ENCODE measurements around the gene MTMR11.
"Not testable (repeated sequence)": the region's sequence is repeated elsewhere in the genome, so short reads cannot be mapped to it uniquely, and the experiment has no call there.

The MTMR11 gene, protein sequence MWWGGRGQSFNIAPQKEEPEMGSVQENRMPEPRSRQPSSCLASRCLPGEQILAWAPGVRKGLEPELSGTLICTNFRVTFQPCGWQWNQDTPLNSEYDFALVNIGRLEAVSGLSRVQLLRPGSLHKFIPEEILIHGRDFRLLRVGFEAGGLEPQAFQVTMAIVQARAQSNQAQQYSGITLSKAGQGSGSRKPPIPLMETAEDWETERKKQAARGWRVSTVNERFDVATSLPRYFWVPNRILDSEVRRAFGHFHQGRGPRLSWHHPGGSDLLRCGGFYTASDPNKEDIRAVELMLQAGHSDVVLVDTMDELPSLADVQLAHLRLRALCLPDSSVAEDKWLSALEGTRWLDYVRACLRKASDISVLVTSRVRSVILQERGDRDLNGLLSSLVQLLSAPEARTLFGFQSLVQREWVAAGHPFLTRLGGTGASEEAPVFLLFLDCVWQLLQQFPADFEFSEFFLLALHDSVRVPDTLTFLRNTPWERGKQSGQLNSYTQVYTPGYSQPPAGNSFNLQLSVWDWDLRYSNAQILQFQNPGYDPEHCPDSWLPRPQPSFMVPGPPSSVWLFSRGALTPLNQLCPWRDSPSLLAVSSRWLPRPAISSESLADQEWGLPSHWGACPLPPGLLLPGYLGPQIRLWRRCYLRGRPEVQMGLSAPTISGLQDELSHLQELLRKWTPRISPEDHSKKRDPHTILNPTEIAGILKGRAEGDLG

DNA sequence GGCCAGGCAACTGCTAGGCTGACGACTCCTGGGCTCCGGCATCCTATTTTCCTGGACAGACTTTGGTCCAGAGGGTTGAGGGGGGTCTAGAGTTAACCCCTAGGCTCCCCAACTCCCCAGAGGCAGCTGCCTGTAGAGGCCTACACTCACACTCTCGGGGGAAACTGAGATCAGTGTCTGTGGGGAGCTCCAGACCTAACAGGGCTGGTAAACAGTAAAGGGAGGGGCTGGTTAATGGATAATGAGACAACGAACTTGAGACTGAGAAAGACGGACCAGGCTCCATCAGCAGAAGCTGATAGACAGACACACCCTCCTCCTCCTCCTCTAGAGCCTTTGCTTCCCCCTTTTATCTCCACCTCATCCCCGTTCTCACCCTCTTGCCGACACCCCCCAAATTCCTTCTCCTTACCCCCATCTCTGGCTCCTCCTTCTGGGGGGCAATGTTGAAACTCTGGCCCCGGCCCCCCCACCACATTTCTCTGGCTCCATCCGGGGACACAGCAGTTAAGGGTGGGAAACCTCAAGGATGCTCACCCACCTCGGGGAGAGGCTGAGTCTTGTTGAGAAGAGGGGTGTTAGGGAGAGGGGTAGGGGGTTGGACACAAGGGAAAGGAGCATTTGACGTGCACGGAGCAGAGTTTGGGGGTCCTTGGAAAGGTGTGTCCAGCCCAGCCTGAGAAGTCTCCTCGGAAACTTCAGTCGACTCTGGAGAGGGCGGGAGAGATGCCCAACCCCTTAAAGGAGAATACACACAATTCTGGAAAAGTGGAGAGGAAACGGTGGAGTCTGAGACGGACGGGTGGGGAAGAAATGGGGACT, at the start of gene MTMR11:
MTMR11 (minus strand) TSS at position 710 of the 822 bp plus-strand sequence; CDS start at position 478, 232 bp downstream.
- in situ Hi-C loops (cut with MboI; ENCODE audit: low sequenced_read_pairs): no loop called here

DNA sequence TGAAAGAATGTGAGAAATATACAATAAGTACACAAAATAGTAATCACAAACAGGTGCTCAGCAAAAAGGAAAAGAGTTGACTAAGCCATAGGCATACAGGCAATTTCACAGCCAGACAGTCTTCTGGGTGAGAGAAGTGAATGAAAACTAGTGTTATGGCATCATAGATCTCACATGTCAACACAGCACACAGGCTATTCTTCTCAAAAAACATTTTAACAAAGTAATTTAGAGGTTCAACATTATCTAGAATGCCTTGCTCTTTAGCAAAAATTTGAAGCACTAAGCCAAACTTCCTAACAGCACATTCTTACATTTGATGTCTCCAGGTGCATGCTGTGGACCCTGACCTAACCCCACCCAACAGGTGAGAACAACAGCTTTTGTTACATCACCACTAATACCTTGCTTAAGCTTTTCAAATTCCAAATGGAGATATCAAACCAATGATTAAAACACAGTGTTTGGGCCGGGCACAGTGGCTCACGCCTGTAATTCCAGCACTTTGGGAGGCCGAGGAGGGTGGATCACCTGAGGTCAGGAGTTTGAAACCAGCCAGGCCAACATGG, 43.4 kb upstream of the MTMR11 start:
- in situ Hi-C loops (cut with MboI; ENCODE audit: low sequenced_read_pairs): no loop called here

DNA sequence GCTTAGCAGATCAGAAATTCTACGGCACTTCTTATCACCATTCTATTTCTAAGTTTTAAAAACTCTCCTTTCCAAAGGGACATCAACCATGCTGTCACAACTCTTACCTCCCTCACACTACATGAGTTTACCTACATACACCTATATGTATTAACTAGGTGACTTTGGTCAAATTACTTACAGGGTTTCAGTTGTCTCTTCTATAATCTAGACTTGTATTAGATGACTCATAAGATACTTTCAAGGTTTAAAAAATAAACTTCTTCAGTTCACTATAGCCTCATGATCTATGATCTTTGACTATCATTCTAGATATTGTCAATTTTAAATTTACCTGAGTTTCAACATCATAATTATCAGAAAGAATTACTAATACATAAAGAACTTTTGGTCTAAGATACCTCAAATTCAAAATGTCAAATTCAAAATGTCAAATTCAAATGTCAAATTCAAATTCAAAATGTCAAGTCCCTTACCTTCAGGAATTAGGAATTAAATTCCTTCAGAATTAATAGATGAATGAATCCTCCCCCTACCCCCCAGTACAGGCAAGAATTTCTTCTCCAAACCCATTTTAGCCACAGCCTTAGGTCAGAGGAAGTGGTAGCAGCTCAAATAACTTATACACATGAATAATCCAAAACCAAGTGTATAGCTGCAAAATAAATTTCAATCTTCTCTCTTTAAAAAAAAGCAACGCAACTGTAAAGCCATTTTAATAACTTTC, 42.7 kb upstream of the MTMR11 start:
- in situ Hi-C loops (cut with MboI; ENCODE audit: low sequenced_read_pairs): no loop called here

DNA sequence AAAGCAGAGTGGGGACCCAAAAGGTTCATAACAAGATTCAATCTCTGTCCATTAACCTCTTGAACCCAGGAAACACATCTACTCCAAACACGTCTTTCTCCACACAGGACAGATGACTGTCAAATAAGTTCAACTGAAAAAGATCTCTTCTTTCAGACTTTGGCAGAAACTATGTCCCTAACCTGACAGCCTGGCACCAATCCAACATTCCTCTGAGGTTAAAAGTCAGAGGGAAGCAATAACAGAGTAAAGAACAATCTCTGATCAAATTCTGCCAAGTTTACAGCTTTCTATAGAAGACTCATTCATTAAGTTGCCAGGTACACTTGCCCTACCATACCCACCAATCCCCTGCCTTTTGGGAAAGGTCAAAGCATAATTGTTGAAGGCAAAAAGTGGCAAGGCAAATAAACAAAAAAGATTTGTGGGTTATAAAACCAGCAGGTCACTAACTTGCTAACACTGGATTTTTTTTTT, 41.9 kb upstream of the MTMR11 start:
- in situ Hi-C loops (cut with MboI; ENCODE audit: low sequenced_read_pairs): no loop called here

DNA sequence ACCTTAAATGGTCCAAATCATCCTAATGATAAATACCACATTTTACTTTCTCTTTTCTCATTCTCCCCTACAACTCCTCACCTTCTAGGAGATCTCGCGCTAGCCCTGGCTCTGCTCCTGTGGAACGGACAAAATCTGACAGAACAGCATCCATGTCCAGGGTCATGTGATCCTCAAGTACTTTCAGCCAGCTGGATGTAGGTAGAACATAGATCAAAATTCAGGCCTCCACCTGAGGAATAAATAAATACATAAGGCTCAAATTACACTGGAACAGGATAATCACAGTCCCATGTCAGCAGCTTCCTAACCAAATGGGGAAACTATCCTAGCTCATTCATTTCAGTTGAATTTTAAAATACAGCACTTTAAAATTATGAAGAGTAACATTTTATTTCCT, 40.7 kb upstream of the MTMR11 start:
- in situ Hi-C loops (cut with MboI; ENCODE audit: low sequenced_read_pairs): no loop called here

DNA sequence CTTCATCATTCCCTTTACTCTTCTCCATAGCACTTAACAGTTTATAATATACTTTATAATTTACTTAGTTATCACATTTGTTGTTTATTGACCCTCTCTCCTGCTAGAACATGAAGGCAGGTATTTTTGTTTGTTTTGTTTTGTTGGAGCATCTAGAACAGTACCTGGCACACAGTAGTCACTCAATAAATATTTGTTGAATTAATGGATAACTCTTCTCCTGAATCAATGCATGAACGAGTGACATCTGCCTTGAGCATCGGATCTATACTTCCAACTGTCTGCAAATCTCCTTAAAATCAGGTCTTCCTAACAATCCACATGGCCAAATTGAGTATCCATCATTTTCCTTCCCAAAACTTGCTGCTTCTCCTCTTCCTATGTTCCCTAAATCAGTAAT, 35.9 kb upstream of the MTMR11 start:
- in situ Hi-C loops (cut with MboI; ENCODE audit: low sequenced_read_pairs): no loop called here

DNA sequence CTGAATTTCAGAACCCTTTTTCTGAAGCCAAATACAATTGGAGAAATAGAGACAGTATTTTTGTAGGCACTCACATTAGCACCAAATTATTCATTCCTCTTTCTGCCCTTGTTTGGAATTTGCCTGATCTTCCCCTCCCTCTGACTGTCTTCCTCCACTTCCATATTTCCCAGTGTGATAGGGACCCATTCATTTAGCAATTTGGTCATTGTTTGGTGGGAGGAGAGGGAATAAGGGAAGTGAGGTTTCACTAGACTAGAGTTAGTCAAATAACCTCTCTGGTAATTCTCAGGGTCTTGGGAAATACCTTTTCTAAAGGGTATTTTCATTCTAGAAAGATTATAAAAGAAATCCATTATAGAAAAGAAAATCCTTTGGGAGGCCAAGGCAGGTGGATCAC, 31.0 kb upstream of the MTMR11 start:
- in situ Hi-C loops (cut with MboI; ENCODE audit: low sequenced_read_pairs): loop anchor here (10.0 kb wide), 1 partner anchor 207 kb away; no protein-coding TSS in a partner anchor

DNA sequence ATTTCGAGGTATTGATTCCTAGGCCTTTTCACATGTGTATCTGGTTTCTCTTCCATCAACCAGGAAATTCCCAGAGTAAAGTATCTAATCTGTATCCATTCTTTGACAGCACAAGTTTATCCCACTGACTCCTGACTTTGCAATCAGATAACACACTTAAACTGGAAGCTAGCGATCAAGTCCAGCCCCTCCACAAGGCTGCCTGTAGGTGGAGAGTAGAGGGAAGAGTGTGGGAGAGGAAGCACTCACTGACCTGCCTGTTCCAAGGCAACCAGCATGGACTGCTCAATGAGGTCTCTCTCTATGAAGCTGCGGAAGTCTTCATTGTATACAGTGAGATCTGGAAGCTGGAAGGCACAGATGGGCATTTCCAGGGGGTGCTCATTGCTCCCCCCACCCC, 30.4 kb upstream of the MTMR11 start:
- in situ Hi-C loops (cut with MboI; ENCODE audit: low sequenced_read_pairs): loop anchor here (10.0 kb wide), 1 partner anchor 208 kb away; no protein-coding TSS in a partner anchor

DNA sequence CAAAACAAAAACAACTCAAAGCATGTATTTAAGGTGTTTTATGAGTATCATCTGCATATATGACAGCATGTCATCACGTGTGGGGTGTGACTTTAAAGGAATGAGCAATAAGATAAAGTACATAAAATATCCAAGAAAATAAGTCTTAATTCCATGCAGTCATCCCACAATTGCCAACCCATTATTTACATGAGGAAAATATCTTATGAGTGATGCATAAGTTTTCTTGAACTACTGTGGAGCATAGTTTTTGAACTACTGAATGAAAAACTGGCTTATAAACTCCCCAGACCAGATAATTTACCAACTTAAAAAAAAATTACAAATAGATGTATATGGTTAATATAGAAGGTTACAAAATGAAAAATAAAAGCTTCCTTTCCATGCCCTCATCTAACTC, 29.7 kb upstream of the MTMR11 start:
- in situ Hi-C loops (cut with MboI; ENCODE audit: low sequenced_read_pairs): loop anchor here (10.0 kb wide), 1 partner anchor 208 kb away; no protein-coding TSS in a partner anchor

DNA sequence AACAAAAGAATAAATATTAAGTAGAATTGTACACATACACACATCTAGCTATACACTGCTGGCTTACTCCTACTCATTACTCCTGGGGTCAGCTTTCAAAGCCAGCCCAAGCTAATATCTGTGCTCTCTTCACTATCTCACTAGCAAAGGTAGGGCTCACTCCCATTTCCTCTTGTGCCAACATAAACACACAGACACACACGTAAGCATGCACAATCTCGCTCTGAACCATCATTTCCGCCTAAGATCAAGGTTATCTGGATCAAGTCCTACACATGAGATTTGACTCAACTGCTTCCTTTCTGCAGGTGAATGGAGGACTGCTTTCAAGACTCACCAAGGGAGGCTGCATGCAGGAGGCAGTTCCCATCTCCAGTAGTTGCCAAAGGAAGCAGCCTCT, 28.8 kb upstream of the MTMR11 start:
- in situ Hi-C loops (cut with MboI; ENCODE audit: low sequenced_read_pairs): loop anchor here (10.0 kb wide), 1 partner anchor 209 kb away; no protein-coding TSS in a partner anchor

DNA sequence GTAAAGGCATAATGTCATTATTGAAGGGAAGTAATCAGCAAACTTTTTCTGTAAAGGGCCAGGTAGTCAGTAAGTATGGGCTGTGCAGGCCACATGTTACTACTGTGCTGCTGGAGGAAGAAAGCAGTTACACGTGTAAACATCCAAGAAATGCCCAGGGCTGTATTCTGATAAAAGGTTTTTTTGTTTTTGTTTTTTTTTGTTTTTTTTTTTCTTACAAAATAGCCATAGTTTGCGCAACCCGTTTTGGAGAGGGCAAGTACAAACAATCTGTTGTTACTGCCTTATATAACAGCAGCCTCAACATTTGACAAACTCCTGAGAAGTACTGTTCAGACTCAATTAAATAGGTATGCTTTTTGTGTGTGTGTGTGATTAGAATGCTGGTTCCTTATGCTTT, 26.7 kb upstream of the MTMR11 start:
- in situ Hi-C loops (cut with MboI; ENCODE audit: low sequenced_read_pairs): loop anchor here (10.0 kb wide), 1 partner anchor 211 kb away; no protein-coding TSS in a partner anchor

DNA sequence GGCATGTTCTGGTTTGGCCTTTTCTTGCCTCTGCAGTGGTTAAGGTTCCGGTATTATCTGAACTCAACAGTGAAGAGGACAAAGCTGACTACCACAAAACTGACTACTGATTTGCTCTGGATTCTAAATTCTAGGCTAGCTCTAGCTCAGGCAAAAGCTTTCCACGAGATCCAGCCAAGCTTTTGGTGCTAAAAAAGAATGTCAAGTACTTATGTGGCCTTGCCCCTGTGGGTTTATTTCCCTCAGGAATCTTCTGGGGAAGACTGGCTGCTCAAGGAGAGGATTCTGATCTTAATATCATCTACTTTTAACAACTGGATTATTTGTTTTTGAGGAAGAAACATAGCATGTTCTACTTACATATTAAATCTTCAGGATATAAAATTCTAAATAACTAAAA, 26.1 kb upstream of the MTMR11 start:
- in situ Hi-C loops (cut with MboI; ENCODE audit: low sequenced_read_pairs): loop anchor here (10.0 kb wide), 1 partner anchor 212 kb away; no protein-coding TSS in a partner anchor

DNA sequence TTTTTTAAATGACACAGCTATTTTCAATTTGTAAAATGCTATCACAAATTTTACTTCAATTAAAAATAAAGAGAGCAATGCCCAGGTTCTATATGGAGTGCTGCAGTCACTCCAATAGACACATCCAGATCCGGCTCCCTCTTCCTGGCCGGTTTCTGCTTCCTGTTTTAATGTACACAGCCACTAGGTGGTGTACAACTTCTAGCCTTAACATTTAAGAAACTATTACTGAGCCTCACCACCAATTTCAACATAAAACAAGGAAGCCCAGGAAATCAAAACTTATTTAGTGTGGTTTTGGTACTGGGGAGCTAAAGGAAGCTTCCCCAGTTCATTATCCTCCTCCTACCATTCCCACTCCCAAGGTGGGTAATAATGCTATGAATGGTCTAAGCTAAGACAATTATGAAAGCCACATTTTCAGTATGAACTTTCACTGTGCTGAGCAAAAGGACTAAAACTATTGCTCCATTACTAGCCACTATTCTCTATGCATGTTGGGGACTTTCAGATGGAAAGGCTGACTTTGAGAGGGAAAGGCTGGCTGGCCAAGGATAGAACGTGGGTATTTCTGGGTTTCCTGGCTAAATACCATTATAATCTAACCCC, 25.5 kb upstream of the MTMR11 start:
- in situ Hi-C loops (cut with MboI; ENCODE audit: low sequenced_read_pairs): loop anchor here (10.0 kb wide), 1 partner anchor 213 kb away; no protein-coding TSS in a partner anchor

DNA sequence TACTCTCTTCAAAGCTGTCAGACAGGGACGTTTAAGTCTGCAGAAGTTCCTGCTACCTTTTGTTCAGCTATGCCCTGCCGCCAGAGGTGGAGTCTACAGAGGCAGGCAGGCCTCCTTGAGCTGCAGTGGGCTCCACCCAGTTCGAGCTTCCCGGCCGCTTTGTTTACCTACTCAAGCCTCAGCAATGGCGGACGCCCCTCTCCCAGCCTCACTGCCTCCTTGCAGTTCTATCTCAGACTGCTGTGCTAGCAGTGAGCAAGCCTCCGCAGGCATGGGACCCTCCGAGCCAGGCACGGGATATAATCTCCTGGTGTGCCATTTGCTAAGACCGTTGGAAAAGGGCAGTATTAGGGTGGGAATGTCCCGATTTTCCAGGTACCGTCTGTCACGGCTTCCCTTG, 20.9 kb upstream of the MTMR11 start:
- in situ Hi-C loops (cut with MboI; ENCODE audit: low sequenced_read_pairs): not testable (repeated sequence)

DNA sequence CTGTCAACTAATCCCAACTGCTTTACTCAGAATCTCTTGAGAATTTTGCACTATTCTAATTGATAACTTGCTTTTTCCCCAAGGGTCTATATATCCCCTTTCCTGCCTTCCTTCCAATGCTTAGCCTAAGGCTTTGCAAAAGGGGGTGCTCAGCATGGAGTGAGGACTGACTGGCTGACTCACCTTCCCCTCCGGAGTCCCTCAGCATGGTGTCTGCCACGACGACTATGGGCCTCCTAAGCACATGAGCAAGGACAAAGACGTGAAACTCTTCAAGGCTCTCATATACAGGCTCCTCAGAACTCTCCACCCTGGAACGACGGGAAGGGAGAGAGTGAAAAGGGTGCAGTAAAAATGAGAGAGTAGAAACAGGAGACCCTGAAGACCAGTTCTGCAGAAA, 13.2 kb upstream of the MTMR11 start:
- in situ Hi-C loops (cut with MboI; ENCODE audit: low sequenced_read_pairs): no loop called here

DNA sequence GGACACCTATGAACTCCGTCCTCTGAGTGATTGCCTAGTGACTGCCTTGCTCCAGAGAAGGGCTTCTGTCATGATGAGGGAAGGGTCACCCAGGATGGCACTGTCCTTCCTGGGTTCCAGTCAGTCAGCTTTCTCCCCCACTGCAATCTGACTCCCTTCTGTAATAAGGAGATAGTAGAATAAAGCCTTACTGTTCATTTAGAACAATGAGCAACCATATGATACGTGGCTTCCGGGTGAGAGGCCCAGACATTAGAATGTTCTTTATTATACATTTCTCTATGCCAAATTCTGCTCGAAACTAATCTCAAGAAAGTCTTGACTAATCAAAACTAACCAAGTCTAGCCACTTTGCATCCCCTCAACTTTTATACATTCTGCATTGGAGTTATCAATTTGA, 8.5 kb upstream of the MTMR11 start:
- in situ Hi-C loops (cut with MboI; ENCODE audit: low sequenced_read_pairs): no loop called here

DNA sequence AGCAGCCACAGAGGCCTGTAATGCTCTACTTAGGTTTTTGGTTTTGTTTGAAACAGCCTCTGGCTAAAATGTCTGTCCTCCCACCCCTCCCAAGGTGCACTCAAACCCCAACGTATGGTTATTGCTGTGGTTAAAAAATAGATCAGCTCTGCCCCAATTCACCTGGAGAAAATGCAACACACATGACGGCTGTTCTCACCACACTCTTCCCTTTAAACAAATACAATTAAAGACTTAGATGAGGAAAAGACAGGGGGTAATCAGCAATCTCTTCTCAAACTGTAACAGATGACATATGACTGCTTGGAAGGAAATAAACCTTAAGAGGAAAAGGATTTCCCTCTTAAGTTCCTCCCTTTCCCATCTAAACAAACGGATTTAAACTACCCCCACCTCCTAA, 6.2 kb upstream of the MTMR11 start:
- in situ Hi-C loops (cut with MboI; ENCODE audit: low sequenced_read_pairs): no loop called here

DNA sequence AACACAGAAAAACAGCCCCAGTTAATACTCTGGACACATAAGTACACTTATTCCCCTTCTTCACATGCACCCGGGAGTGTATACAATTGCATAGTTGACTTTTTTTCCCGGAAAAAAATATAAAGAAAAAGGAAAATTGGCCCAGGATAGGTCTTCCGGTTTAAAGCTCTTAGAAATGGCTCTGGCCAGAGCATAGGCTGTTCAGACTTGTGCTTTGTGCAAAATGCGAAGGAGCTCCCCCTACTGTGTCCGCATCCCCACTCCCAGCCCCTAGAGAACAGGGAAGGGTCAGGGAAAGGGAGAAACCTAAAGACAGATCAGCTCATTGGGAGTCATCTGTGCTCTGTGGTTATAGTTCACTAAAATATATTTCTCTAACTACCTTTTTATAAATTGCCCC, 5.5 kb upstream of the MTMR11 start:
- in situ Hi-C loops (cut with MboI; ENCODE audit: low sequenced_read_pairs): no loop called here

DNA sequence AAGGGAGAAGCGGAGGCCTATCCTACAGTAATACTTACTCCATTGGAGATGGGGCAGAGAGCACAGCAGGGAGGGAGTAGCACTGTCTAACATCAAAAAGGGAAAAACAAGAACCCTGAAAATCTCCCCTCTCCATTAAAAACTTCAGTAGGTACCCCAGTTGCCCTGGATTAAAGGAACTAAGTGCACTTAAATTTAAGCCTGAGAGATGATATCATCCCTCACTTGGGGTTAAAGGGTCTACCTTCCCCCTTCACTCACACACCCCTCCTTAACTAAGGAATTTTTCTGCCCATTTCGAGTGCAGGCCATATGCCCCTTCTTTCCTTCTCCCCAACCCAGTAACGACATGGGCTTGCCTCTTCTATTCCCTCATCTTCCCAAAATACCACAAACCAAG, 3.7 kb upstream of the MTMR11 start:
- in situ Hi-C loops (cut with MboI; ENCODE audit: low sequenced_read_pairs): no loop called here

DNA sequence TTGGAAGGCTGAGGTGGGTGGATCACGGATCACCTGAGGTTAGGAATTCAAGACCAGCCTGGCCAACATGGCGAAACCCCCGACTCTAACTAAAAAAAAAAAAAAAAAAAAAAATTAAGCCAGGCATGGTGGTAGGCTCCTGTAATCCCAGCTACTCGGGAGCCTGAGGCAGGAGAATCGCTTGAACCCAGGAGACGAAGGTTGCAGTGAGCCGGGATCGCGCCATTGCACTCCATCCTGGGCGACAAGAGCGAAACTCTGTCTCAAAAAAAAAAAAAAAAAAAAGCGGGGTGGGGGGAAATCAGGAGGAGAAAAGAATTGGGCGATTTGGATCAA, 2.0 kb upstream of the MTMR11 start:
- in situ Hi-C loops (cut with MboI; ENCODE audit: low sequenced_read_pairs): not testable (repeated sequence)

Data from HL-60/S4 treated with retinoic acid at 250 ng/mL for 4 days and 3 days (cell line).